Activated CD8-positive, alpha-beta memory T cell treated with anti-CD3 and anti-CD28 coated beads, Interleukin-2, amount 50 U/mL, for 24 hours (primary cell): ENCODE measurements around the gene LPCAT1.
"Not testable (repeated sequence)": the region's sequence is repeated elsewhere in the genome, so short reads cannot be mapped to it uniquely, and the experiment has no call there.

Source experiments
- DNase-seq: peaks from one replicate; pipeline ENCODE4 v3.0.0-alpha.2; 2020; ENCODE audit errors: extremely low read depth

Gene LPCAT1

DNA sequence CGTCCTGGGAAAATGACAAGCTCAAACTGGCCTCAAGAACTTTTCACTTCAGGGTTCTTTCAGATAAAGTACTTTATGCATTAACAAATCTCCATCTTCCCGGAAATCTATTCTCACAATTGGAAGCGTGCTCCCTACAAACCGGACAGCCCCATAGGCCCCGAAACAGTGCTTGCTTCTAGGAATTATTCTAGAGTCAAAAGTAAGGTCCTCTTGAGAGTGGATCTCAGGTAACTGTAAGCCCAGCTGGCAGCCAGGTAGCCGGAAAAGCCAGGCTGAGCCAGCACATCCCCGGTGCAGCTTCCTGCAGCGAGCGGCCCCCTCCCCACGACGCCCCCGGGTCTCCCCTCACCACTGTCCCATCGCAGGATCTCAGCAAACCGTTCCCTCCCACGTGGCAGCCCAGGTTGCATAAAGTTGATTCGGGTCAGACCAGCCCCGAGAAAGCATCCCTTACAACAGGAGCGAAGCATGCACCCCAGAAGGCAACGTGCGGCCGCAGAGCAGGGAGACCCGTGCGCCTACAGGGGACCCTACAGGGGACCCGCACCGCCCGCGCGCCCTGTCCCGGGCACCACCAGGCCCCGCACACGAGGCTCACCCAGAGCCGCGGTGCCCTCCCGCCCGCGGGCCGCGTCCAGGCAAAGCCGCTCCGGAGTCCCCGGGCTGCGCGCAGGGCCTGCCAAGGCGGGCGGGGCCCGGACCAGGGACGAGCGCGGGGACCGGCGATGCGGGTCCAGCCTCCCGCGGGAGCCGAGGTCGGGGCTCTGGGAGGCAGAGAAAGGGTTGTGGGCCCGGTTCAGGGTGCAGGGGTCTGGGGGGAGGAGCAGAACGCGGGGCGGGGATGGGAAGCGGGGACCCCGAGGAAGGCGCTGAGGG, 920 bp downstream of the LPCAT1 start:
- no peak for DNase-seq

DNA sequence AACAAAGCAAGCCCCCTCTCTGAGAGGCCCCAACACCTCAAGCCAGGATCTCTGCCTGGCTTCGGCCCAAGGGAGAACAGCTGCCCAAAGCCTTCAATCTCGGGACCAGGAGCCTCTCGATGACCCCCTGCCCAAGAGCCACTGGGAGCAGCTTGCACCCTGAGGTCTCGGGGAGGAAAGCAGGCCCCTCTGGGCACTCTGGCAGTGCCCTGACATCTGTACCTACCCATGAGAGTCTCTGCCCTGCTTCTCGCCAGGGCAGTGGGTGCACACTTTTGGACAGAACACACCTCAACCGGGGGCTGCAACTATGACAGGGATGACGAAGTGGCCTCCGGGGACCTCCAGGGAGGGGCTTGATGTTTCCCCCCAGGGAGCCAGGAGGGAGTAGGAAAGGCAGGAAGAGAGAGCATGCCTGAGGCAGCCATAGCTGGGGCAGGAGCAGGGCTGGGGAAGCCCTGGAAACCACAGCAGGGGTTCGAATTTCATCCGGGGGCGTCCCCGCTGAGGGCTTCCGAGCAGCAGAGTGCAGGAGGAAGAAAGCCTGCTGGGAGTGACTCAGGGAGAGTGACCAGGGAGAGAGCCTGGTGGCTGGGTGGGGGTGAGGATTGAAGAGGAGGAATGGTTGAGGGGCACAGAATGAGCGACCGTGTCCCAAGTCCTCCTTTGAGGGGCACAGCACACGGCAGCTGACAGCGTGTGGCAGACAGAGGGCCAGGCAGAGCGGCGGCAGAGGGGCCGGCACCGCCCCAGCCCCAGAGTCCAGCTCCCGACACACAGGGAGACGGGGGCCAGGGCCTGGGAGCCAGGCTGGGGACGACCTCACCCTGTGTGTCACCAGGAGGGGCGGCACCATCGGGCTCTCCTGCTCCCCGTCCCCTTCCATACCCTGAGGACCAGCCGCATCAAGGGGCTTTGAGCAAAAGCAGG, 1.8 kb downstream of the LPCAT1 start:
- DNase-seq, result no peak

DNA sequence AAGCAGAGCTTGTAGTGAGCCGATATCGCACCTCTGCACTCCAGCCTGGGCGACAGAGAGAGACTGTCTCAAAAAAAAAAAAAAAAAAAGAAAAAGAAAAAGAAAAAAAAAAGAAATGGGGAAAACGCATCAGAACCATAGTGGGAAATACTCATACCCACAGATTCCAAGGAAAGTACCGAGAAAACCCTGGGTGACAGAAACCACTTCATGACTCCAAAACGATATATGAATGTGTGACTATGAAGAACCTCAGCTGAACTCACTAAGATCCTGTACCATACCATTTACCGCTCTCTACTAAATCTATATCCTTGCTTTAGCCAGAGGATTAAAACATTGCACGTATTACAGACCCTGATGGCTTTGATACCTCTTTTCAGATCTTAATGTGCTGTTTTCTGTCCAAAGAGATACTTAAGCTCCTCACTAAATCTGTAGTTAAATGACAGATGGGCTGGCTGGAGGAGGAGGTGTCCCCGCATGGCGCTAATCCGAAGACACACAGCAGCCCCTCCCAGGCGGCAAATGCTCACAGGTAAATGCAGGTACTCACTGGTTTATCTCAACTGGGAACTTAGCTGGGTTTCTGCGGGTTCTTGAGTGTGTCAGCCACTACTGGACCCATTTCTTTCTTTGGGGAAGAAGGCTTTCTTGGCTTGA, 2.8 kb downstream of the LPCAT1 start:
- DNase-seq, result no peak

DNA sequence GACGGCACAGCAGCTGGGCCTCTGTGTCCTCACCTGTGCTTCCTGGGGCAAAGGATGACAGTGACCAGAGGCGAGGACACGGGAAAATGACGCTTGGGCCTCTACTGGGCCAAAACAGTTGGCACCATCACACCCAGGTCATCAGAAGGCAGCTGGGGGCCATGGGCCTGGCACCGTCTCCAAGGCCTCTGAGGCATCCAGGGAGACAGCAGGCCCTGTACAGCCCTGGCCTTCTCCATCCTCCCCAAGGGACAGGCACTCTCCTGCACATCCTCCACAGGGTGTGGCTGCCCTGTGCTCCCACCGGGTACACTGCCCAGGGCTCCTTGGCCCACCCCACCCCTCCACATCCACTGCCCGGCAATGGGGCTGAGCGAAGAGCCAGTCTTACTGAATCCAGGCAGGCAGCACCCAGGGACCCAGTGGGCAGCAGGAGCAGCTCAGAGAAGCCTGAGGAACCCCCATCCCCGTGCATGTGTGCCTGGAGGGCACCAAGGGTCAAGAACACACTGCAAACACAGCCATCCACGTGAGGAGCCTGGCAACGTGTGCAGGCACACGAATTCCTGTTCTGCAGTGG, 4.0 kb downstream of the LPCAT1 start:
- DNase-seq, result no peak

DNA sequence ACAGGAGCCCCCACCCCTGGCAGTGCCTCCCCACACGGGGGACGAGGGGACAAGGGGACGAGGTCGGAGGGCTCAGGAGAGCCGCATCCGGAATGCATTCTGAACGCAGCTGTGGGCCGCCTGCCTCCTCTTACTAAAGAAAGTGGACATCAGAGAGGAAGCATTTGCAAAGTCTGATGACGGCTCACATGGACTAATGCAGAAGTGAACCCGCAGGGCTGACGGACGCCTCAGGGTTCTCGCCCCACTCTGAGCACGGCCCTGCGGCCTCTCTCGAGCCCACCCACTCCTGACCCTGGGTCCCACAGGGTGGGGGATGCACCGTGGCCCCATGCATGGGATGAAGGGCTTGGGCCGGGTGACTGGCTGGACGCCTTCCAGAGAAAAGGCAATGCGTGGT, 5.9 kb downstream of the LPCAT1 start:
- no peak for DNase-seq

DNA sequence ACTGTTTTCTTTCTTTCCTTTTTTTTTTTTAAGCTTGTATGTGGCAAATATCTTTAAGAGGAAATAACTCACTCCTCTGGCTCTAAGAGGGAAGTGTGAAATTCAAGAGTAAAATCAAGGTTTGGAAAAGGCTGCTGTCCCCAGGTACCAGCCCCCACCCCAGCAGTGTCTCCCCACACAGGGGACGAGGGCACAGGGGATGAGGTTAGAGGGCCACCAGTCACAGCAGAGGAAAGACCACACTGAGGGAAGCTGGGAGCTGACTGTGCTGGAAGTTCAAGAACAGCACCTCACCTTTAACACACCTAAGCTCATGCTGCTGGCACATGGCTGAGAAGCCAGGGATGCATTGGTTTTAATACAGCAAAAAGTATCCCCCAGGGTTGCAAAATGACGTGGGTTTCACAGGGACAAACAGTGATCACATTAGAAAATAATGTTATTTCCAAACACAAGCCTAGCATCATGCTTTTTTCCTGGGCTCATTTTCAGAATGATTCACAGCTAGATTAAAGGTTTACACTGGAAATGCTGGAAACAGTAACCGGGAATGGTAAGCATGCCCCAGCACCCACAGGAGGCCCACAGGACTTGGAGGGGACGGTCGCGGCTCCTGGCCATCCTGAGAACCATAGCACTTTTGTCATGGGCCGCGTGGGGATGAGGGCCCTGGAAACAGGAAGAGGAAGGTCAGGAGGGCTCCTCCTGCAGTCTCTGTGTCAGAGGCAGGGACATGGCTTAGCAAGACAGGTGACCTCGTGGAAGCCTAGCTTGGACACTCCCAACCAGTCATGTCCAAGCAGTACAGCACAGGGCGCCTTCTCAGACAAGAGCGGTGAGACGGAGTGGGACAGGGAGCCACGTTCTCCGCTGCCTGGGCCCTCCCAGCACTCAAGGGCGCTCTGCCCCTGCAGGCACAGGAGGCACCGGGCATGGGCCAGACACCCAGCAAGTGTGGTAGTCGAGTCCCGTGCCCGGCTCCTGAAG, 6.9 kb downstream of the LPCAT1 start:
- DNase-seq, result no peak

DNA sequence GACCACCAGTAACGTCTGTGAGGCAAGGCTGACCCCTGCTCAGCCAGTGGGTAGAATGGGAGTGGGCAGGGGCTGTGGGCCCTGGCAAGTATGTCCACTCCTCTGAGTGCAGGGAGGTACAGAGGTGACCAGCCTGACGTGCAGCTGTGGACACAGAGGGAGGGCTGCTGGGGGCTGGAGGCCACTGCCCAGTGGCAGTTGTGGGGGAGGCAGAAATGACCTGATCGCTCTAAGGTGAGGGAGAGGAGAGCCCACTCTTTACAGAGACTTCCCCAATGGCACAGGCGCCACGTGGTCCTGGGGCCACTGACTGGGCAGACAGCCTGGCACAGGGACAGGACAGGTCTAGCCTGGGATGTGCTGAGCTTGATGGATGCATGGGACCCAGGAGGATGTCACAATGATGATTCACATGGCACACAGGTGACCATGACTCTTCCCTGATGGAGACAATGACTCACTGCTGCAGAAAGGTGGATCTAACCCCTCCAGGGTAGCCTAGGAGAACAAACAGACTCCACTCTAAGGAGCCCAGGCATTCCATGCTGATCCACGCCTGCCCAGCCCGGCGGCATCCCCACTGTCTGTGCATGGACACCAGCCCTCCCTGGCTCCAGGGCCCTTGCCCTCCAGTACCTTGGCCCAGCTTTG, 7.7 kb downstream of the LPCAT1 start:
- DNase-seq, result no peak

DNA sequence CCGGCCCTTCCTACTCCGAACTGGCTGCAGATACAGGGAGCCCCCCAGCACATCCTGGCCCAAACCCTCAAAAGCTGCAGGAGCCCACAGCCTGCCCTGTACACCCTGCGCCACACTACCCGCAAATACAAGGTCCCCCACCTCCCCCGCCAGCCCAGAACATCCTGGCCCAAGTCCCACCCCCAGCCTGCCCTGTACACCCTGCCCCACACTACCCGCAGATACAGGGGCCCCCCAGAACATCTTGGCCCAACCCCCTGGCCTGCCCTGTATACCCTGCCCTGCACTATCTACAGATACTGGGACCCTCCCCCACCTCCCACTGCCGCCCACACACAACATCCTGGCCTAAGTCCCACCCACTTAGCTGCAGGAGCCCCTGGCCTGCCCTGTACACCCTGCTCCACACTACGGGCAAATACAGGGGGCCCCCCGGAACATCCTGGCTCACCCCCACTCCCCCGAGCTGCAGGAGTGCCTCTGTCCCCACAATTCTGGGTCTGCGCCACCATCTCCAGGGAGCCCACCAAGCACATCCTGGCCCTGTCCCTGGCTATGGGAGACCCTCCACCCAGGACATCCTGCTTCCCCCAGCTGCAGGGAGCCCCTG, 8.3 kb downstream of the LPCAT1 start:
- DNase-seq, result no peak

DNA sequence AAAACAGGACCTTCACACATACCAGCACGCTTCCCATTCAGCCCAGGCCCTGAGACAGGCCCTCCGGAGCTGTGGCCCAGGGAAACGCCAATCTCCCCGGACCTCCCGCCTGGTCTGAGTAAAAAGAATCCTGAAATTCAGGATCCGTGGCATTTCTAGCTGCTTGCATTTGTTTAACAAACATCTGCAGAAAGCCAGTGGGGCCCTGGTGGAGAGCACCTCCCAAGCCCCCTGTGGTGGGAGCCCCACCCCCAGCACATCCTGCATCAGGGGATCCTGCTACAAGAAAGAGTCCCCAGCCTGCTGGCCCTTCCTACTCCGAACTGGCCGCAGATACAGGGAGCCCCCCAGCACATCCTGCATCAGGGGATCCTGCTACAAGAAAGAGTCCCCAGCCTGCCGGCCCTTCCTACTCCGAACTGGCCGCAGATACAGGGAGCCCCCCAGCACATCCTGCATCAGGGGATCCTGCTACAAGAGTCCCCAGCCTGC, 8.9 kb downstream of the LPCAT1 start:
- DNase-seq, result not testable (repeated sequence)

DNA sequence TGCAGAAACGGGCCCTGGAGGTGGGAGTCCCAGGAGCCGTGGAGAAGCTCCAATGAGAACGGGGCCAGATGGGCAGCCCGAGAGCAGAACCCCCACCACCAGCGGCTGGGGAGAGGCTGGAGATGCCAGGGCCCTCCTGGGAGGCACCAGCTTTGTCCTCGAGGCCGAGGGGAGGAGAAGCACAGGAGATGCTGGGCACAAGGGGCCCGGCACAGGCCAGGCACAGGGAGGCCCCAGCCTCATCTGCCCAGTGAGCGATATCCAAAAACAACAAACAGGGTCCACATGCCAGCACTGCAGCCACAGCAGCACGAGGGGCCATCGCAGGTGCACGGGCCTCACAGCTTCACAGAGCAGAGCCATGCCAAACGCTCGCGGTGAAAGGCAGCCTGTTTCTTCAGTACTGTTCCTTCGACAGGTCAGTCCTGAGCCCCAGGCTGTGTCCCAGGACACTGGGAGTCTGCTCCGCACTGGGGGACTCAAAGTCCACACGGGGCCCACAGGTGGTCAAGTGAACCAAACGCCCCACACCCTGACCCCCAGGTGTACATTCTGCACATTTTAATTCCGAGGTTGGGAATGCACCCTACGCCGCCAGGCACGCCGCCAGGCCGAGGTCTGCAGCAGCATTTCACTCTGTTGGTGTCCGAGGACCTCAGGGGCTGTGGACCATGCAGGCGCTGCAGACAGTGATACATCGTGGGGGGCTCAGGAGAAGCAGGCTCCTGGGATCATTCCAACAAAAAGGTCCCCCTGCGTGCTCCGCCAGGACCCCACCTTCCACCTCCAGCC, 9.5 kb downstream of the LPCAT1 start:
- no peak for DNase-seq

DNA sequence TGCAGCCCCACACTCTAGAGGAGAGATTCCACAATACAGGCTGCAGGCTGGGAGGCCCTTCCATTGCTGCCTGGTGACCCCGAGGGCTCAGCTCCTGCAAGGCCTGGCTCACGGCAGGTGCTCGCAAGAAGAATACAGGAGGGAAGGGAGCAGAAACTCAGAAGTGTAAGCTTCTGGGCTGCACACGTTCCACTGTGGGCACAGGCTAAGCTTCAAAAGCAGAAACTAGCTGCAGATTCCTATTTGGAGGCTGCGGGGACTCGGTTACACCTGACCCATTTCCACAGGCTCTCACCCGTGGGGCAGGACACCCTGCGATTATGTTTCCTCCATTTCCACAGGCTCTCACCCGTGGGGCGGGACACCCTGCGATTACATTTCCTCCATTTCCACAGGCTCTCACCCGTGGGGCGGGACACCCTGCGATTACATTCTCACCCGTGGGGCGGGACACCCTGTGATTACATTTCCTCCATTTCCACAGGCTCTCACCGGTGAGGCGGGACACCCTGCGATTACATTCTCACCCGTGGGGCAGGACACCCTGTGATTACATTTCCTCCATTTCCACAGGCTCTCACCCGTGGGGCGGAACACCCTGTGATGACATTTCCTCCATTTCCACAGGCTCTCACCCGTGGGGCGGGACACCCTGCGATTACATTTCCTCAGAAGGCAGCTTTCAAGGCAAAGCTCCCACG, 10.3 kb downstream of the LPCAT1 start:
- no peak for DNase-seq

DNA sequence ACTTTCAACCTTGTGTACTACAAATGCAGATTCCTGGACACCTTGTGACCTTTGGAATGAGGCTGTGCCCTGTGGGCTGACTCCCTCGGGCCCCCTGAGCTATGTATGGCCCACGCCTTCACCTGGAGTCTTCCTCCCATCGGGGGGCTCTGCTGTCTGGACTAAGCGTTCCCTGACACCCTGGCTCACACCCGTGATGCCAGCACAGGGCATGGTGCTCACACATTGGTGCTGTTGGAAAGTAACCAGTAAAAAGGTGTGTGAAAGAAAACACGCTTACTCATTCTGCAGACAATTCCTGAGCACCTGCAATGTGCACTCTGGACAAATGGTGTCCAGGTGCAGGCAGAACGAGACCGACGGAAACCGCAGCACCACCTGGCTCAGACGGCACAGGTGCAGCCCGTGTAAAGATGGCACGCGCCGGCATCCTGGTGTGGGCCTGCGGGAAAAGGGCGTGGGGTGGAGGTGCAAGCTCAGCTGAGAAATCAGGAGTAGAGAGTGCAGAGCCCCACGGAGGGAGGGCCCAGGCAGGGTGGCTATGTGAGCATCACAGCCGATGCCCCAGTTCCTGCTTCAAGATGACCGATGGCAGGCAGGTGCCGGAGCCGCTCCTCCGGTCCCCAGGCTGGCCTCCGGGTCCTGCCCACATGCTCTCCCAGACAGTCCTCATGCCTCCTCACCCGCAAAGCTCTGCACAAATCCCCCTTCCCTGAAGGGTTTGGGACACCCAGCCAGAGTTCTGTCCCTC, 11.0 kb downstream of the LPCAT1 start:
- DNase-seq, result no peak

DNA sequence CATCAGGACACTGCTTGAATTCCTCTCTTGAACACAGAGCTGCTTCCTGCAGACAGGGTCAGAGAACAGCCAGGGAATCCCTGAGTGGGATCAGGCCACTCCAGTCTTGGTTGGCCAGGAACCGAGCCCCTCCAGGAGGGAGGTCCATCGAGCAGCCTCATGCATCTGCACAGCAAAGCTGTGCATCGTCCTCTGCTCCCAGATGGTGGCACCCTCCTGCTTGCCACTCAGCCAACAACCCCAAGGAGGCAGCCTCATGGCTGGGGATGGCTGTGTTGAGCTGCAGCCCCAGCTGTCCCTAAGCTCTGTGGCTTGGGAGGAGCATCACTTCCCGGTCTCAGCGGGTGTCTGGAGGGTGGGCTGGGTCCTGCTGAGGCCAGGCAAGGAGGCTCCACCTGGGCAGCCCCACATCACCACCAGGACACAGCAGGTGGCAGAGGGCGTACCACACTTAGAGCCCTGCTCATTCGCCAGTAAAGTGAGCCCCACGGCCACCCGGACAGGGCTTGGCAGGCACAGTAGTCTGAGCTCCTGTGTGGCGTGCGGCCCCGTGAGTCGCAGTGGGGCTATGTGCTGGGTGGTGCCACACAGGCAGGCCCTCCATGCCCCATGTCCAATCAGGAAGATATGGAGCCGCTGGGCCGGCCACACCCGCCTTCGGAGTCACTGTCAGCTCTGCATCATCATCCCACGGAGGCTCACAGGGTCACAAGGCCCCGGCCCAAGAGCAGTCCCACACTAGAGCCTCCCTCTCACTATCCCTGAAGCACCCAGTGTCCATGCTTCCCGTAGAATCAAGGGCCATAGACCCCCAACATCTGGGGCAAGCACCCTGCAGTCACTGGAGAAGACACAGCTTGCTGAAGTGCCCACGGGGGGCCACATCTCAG, 11.9 kb downstream of the LPCAT1 start:
- DNase-seq, result no peak

DNA sequence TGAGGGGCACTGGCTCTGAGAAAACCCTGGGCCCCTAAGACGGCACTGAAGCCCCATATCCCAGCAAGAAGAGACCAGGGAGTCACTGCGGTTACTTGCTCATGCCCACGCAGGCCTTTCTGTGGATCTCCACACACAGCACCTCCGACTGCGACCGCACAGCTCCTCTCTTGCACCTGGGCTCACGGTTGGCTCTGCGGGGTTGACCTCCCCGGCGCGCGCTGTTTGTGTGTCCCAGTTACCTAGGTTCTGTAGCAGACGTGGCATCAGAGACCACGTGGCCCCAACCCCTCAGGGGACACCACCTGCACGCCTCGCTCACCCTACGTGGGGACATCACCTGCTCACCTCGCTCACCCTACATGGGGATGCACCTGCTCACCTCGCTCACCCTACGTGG, 12.7 kb downstream of the LPCAT1 start:
- no peak for DNase-seq

DNA sequence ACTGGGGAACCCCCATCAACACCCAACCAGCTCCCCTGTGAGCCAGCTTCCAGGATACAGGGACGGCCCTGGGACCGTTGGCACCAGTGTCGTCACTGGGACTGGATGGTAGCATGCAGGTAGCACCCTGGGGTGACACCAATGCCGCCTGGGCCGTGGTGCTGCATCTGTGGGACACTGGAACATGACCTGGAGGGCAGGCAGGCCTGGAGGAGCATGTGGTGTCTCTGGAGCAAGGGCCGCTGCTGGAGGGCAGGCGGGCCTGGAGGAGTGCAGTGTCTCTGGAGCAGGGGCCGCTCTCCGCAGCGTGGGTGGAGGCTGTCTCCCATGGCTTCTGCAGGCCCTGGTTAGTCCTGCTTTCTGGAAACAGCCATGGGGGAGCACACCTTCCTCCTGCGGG, 13.1 kb downstream of the LPCAT1 start:
- no peak for DNase-seq

DNA sequence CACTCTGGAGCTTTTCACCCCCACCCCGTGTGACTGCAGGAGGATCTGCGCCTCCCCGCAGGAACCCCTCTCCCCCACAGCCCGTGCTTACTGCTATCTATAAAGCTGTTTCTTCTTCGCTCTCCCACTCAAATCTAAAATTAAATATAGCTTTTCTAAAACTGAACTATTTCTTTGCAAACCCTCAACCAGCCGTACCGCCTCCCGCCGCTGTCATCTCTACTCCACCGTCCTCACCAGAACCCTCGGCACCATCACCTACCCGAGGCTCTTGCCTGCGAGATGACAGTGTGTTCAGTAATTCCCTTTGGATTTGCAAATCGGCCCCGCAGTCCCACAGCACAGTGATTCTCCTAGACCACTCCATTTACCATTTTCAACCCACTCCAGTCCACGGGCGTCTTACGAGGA, 13.6 kb downstream of the LPCAT1 start:
- no peak for DNase-seq
